Loucy (cell line): ENCODE data around the gene GOLGA8J.

Experiments used
- H2AFZ ChIP-seq: fragments of 200-600 bp; sonication (generic); 2 replicates; pipeline ENCODE4 v1.6.0; 2016; ENCODE audit warnings: antibody characterized with exemption, mild to moderate bottlenecking, low read length, moderate library complexity
- H3F3A ChIP-seq: fragments of 200-600 bp; 2 replicates; pipeline ENCODE4 v1.6.0; 2016; ENCODE audit warnings: antibody characterized with exemption, low read depth, mild to moderate bottlenecking
- H3K27me3 ChIP-seq: fragments of 200-600 bp; sonication (generic); 2 replicates; pipeline ENCODE4 v1.6.1; 2014; ENCODE audit warnings: low read length, mild to moderate bottlenecking; ENCODE audit not compliant: insufficient read depth, poor library complexity, severe bottlenecking
- H3K36me3 ChIP-seq: fragments of 200-600 bp; sonication (generic); 2 replicates; pipeline ENCODE4 v1.6.1; 2016; ENCODE audit warnings: low read length; ENCODE audit not compliant: insufficient read depth
- H3K4me1 ChIP-seq: fragments of 200-600 bp; sonication (generic); 2 replicates; pipeline ENCODE4 v1.5.1; 2014; ENCODE audit warnings: low read length, mild to moderate bottlenecking; ENCODE audit not compliant: insufficient read depth, poor library complexity, severe bottlenecking
- H3K4me2 ChIP-seq: fragments of 200-600 bp; sonication (generic); 2 replicates; pipeline ENCODE4 v1.6.0; 2014; ENCODE audit warnings: antibody characterized with exemption, low read length, low read depth, mild to moderate bottlenecking; ENCODE audit not compliant: poor library complexity, severe bottlenecking
- H3K4me3 ChIP-seq: fragments of 200-600 bp; sonication (generic); 2 replicates; pipeline ENCODE4 v1.5.1; 2014; ENCODE audit warnings: low read length, mild to moderate bottlenecking, mixed read lengths; ENCODE audit not compliant: poor library complexity, severe bottlenecking
- H3K79me2 ChIP-seq: fragments of 200-600 bp; sonication (generic); 2 replicates; pipeline ENCODE4 v1.6.1; 2014; ENCODE audit warnings: low read length; ENCODE audit not compliant: insufficient read depth
- H3K9ac ChIP-seq: fragments of 200-600 bp; sonication (generic); 2 replicates; pipeline ENCODE4 v1.6.0; 2014; ENCODE audit warnings: mild to moderate bottlenecking, low read depth, low read length, moderate library complexity; ENCODE audit not compliant: poor library complexity, severe bottlenecking
- H3K9me2 ChIP-seq: fragments of 200-600 bp; sonication (generic); replicated peaks from 2 replicates; pipeline ENCODE4 v1.6.1; 2016; ENCODE audit warnings: low read depth, low read length, mixed read lengths
- H3K9me3 ChIP-seq: fragments of 200-600 bp; sonication (generic); 2 replicates; pipeline ENCODE4 v1.6.1; 2014; ENCODE audit warnings: mild to moderate bottlenecking, antibody characterized with exemption, low read length, low read depth; ENCODE audit not compliant: insufficient read depth
- H4K20me1 ChIP-seq: fragments of 200-600 bp; sonication (generic); 2 replicates; pipeline ENCODE4 v1.6.0; 2014; ENCODE audit warnings: antibody characterized with exemption, low read length, mild to moderate bottlenecking; ENCODE audit not compliant: insufficient read depth, poor library complexity, severe bottlenecking
- CTCF ChIP-seq: fragments of 200-600 bp; sonication (generic); conservative IDR thresholded peaks from 2 replicates; pipeline ENCODE4 v1.5.1; 2014; ENCODE audit warnings: mild to moderate bottlenecking, antibody characterized with exemption, low read length
- EZH2phosphoT487 ChIP-seq: fragments of 200-600 bp; IDR thresholded peaks from 2 replicates; pipeline ENCODE4 v1.6.1; 2018; ENCODE audit warnings: antibody characterized with exemption, mild to moderate bottlenecking, moderate library complexity, borderline replicate concordance

GOLGA8J gene

DNA sequence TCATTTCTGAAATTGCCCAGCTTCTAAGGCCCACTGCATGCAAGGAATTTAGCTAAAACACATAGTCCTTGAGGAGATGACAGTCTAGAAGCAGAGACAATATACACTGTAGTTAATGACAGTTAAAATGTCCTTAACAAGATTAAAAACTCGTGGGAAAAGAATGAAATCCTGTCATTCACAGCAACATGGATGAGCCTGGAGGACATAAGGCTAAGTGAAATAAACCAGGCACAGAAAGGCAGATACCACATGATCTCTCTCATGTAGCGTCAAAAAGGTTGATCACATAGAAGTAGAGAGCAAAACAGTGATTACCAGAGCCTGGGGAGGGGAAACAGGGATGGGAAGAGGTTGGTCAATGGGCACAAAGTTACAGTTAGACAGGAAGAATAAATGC lies 36.3 kb upstream of the GOLGA8J start:
- Histone ChIP-seq H3K9ac (no peak overlapping the region), H3K4me1 (no peaks in the 10 kb centered on the region), H3K9me2 (no peaks in the 10 kb centered on the region), H3K79me2 (no peaks in the 10 kb centered on the region), H4K20me1 (no peaks in the 10 kb centered on the region), H3F3A (no peaks in the 10 kb centered on the region), H2AFZ (no peak overlapping the region), H3K27me3 (no peaks in the 10 kb centered on the region), H3K4me2 (no peak overlapping the region), H3K9me3 (no peaks in the 10 kb centered on the region), H3K4me3 (no peak overlapping the region), H3K36me3 (no peaks in the 10 kb centered on the region)
- TF ChIP-seq EZH2phosphoT487 (no peak), CTCF (no peak)

DNA sequence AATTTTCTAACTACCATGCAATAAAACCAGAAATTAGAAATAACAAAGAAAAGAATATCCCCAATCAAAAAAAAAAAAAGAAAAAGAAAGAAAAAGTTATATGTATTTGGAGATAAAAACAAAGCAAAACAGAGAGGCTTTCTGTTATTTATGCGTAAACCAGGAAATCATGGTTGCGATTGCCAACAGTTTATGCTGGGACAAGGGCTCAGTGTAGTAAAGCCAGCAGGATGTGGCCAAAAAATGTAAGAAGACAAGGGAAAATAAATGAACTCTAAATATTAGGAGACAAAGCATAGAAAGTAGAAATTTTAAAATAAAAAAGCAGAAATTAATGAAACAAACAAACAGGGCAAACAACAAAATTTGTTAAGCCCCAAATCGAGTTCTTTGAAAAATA lies 27.2 kb upstream of the GOLGA8J start:
- Histone ChIP-seq H4K20me1 (no peaks in the 10 kb centered on the region), H3F3A (no peaks in the 10 kb centered on the region), H3K9ac (no peak overlapping the region), H3K4me3 (no peak overlapping the region), H3K36me3 (no peaks in the 10 kb centered on the region), H3K4me1 (no peaks in the 10 kb centered on the region), H2AFZ (no peak overlapping the region), H3K9me2 (no peaks in the 10 kb centered on the region), H3K79me2 (no peaks in the 10 kb centered on the region), H3K4me2 (no peak overlapping the region), H3K27me3 (no peaks in the 10 kb centered on the region), H3K9me3 (no peaks in the 10 kb centered on the region)
- TF ChIP-seq CTCF (no peak), EZH2phosphoT487 (no peak)

GRCh38 chr15:30056166-30056565 lies 26.6 kb upstream of the GOLGA8J start:
- no peaks in the 10 kb centered on the region for H4K20me1 ChIP-seq

More at GRCh38 chr15:30056166-30056565, 26.6 kb upstream of the GOLGA8J start:
- Histone ChIP-seq H2AFZ (no peak overlapping the region), H3K9ac (no peak overlapping the region), H3K79me2 (no peaks in the 10 kb centered on the region), H3K4me2 (no peak overlapping the region), H3K4me3 (no peak overlapping the region), H3K9me2 (no peaks in the 10 kb centered on the region), H3K9me3 (no peaks in the 10 kb centered on the region), H3K27me3 (no peaks in the 10 kb centered on the region), H3K4me1 (no peaks in the 10 kb centered on the region), H3K36me3 (no peaks in the 10 kb centered on the region), H3F3A (no peaks in the 10 kb centered on the region)
- TF ChIP-seq EZH2phosphoT487 (no peak), CTCF (no peak)
